Type B pancreatic cell (in vitro differentiated cells): Measurements from ENCODE around the gene TIMM22. TPM values are rescaled to one million over a fixed set of nuclear protein-coding genes. Genes with fewer than 3 reads are reported as not detected.

Experiments used
- DNase-seq: peaks from one replicate; pipeline ENCODE4 v3.0.0; 2021; ENCODE audit warnings: mixed read lengths; ENCODE audit not compliant: unreplicated experiment; ENCODE audit errors: extremely low spot score
- H3K27ac Mint-ChIP-seq: 2 replicates; pipeline ENCODE4 v1.8.0; 2021; ENCODE audit warnings: mild to moderate bottlenecking, mixed read lengths
- H3K27me3 Mint-ChIP-seq: 2 replicates; pipeline ENCODE4 v1.8.0; 2021; ENCODE audit warnings: mixed read lengths
- H3K36me3 Mint-ChIP-seq: 2 replicates; pipeline ENCODE4 v1.8.0; 2021; ENCODE audit warnings: mixed read lengths
- H3K4me1 Mint-ChIP-seq: one replicate; pipeline ENCODE4 v1.8.0; 2021; ENCODE audit warnings: mixed read lengths; ENCODE audit not compliant: unreplicated experiment
- H3K4me3 Mint-ChIP-seq: 2 replicates; pipeline ENCODE4 v1.8.0; 2021; ENCODE audit warnings: mild to moderate bottlenecking, mixed read lengths
- H3K9me3 Mint-ChIP-seq: 2 replicates; pipeline ENCODE4 v1.8.0; 2021; ENCODE audit warnings: mixed read lengths
- total RNA-seq: library from RNA; stranded (reverse); gene quantifications from 2 replicates; pipeline ENCODE4 v1.2.1, GENCODE V29; 2021; ENCODE audit warnings: low replicate concordance
- TF ChIP-seq, protein P1 (sequence below): fragments of 200-600 bp; sonication (generic); conservative IDR thresholded peaks from 2 replicates; pipeline ENCODE4 v1.5.0; 2021; ENCODE audit warnings: antibody characterized with exemption, mild to moderate bottlenecking

TIMM22 gene
- total RNA-seq, 1 donor from 2014 or later: 20.1 TPM

DNA sequence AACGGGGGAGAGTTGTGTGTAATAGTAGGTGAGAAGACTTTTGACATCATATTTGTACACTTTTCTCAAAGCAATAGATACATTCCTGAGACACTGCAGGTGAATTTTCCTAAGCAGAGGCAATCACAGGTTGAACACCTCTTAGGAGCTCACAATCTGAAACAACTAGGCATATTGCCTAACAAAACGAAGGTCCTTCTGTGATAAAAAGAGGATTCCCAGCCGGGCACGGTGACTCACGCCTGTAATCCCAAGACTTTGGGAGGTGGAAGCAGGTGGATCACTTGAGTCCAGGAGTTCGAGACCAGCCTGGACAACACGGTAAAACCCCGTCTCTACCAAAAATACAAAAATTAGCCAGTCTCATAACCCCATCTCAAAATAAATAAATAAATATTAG is 34.8 kb upstream of the TIMM22 start:
- DNase-seq: no peak
- no peaks in the 10 kb centered on the region for H3K27me3 Mint-ChIP-seq
- peaks cover 5% of the 10 kb centered on the region for H3K9me3 Mint-ChIP-seq
- H3K4me3 Mint-ChIP-seq: no peak overlapping the region
- TF ChIP-seq, protein P1, sequence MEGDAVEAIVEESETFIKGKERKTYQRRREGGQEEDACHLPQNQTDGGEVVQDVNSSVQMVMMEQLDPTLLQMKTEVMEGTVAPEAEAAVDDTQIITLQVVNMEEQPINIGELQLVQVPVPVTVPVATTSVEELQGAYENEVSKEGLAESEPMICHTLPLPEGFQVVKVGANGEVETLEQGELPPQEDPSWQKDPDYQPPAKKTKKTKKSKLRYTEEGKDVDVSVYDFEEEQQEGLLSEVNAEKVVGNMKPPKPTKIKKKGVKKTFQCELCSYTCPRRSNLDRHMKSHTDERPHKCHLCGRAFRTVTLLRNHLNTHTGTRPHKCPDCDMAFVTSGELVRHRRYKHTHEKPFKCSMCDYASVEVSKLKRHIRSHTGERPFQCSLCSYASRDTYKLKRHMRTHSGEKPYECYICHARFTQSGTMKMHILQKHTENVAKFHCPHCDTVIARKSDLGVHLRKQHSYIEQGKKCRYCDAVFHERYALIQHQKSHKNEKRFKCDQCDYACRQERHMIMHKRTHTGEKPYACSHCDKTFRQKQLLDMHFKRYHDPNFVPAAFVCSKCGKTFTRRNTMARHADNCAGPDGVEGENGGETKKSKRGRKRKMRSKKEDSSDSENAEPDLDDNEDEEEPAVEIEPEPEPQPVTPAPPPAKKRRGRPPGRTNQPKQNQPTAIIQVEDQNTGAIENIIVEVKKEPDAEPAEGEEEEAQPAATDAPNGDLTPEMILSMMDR: no peak
- peaks cover 33% of the 10 kb centered on the region for H3K4me1 Mint-ChIP-seq
- peak overlapping the region; percentile 63 for H3K27ac Mint-ChIP-seq
- H3K36me3 Mint-ChIP-seq: peaks cover 11% of the 10 kb centered on the region

GRCh38 chr17:962670-963069 is 34.3 kb upstream of the TIMM22 start:
- no peak for DNase-seq
- H3K4me3 Mint-ChIP-seq: peak overlapping the region; percentile 57
- H3K27ac Mint-ChIP-seq: peak overlapping the region; percentile 70
- peaks cover 12% of the 10 kb centered on the region for H3K36me3 Mint-ChIP-seq
- H3K4me1 Mint-ChIP-seq: peaks cover 36% of the 10 kb centered on the region
- H3K9me3 Mint-ChIP-seq: peaks cover 5% of the 10 kb centered on the region
- H3K27me3 Mint-ChIP-seq: no peaks in the 10 kb centered on the region
- TF ChIP-seq, protein P1: no peak

GRCh38 chr17:964876-965275 is 32.1 kb upstream of the TIMM22 start:
- Mint-ChIP-seq H3K27ac (peak overlapping the region; percentile 2), H3K27me3 (no peaks in the 10 kb centered on the region), H3K4me3 (peak overlapping the region; percentile 12), H3K9me3 (no peaks in the 10 kb centered on the region), H3K36me3 (peaks cover 6% of the 10 kb centered on the region), H3K4me1 (peaks cover 51% of the 10 kb centered on the region)
- no peak for DNase-seq
- TF ChIP-seq, protein P1: no peak

DNA sequence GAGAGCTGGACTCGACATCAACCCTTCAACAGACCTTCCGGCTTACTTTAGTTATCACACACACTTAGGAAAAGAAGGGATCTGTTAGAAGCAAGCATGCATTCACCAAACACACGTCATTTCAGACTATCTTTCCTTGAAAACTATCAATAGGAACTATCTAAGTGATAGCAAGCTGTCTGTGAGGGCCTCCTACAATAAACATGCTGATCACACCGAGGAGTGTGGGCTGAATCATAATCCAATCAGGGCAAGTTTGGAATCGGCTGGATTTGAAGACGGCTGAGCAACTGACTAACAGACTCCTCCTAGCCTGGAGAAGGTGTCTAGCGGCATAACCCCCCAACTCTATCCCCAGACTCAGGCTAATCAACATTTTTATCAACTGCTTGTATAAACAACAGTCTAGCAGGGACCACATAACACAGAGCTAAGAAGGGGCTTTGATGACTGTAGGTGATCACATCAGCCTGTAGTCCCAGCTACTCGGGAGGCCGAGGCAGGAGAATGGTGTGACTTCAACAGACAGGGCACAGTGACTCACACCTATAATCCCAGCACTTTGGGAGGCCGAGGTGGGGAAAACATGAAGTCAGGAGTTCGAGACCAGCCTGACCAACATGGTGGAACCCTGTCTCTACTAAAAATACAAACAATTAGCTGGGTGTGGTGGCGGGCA is 31.5 kb upstream of the TIMM22 start:
- TF ChIP-seq, protein P1: no peak
- Mint-ChIP-seq H3K27me3 (no peaks in the 10 kb centered on the region), H3K27ac (peak overlapping the region; percentile 2), H3K4me1 (peaks cover 57% of the 10 kb centered on the region), H3K9me3 (no peaks in the 10 kb centered on the region), H3K36me3 (peaks cover 6% of the 10 kb centered on the region), H3K4me3 (peak overlapping the region; percentile 12)
- no peak for DNase-seq

GRCh38 chr17:967122-967521 is 29.8 kb upstream of the TIMM22 start:
- Mint-ChIP-seq H3K36me3 (peaks cover 6% of the 10 kb centered on the region), H3K9me3 (no peaks in the 10 kb centered on the region), H3K27me3 (no peaks in the 10 kb centered on the region), H3K4me1 (peaks cover 63% of the 10 kb centered on the region), H3K4me3 (no peak overlapping the region), H3K27ac (peak overlapping the region; percentile 89)
- TF ChIP-seq, protein P1: no peak
- DNase-seq: no peak
